HepG2 (cell line): Measurements from ENCODE around the gene LIPN. TPM values are rescaled to one million over a fixed set of nuclear protein-coding genes. Genes with fewer than 3 reads are reported as not detected.

ENCODE experiments used
- ATAC-seq: fragments of 200-7000 bp; cut with Tn5 transposase; 3 replicates; pipeline ENCODE4 v1.9.1; 2020; ENCODE audit warnings: mild to moderate bottlenecking, moderate library complexity
- BruUV-seq: library from RNA; stranded (reverse); fragments of 400-500 nt; replicated peaks from 2 replicates; lab custom pipeline; 2021; lab: Mats Ljungman, UMichigan
- CTCF ChIA-PET: fragments of 300-600 bp; formaldehyde crosslinking; extraction: SDS; loops from one replicate; lab custom pipeline; 2021; ENCODE audit warnings: low total read pairs, inconsistent platforms, low intra/inter-chr PET ratio; lab: Yijun Ruan, JAX
- POLR2A ChIA-PET: fragments of 350-600 bp; sonication (Branson Sonifier 250); formaldehyde crosslinking; loops from one replicate; lab custom pipeline; 2020; ENCODE audit warnings: antibody characterized with exemption, inconsistent platforms; lab: Yijun Ruan, JAX
- DNase-seq: peaks from one replicate; pipeline ENCODE4 v3.0.0-alpha.2; 2015; ENCODE audit warnings: low spot score
- FAIRE-seq: peaks from 3 replicates; lab custom pipeline; 2011; peaks lifted over from hg19 to GRCh38; lab: Jason Lieb, UNC
- H2AFZ ChIP-seq: one replicate; pipeline ENCODE4 v1.6.1; 2011; ENCODE audit warnings: low read length, inconsistent platforms
- H3K27ac ChIP-seq: fragments of 300-600 bp; 3 replicates; pipeline ENCODE4 v1.8.0; 2011; ENCODE audit warnings: mixed run types, mild to moderate bottlenecking, mixed read lengths, low read length, inconsistent platforms; ENCODE audit not compliant: insufficient read depth; ENCODE audit errors: extremely low read length
- H3K27me3 ChIP-seq, 2 experiments: fragments of 200-600 bp in 1 of 2; 2 replicates in 1 of 2; 3 replicates in 1 of 2; pipeline versions ENCODE4 v1.6.0 to v1.8.0; 2011; ENCODE audit warnings: low read length in 2 of 2, mild to moderate bottlenecking in 2 of 2, moderate library complexity in 2 of 2, inconsistent platforms in 1 of 2; ENCODE audit not compliant: insufficient read depth in 2 of 2, control insufficient read depth in 1 of 2
- H3K36me3 ChIP-seq, 2 experiments: fragments of 200-600 bp in 1 of 2; replicated peaks in 1 of 2; 2 replicates in 1 of 2; 3 replicates in 1 of 2; pipeline versions ENCODE4 v1.5.1 to v1.8.0; 2011; ENCODE audit warnings: low read length in 2 of 2, inconsistent platforms in 1 of 2; ENCODE audit not compliant: insufficient read depth in 2 of 2, control insufficient read depth in 1 of 2
- H3K4me1 ChIP-seq: 2 replicates; pipeline ENCODE4 v1.5.1; 2012; ENCODE audit warnings: low read length, inconsistent platforms; ENCODE audit not compliant: insufficient read depth
- H3K4me2 ChIP-seq: 2 replicates; pipeline ENCODE4 v1.6.0; 2011; ENCODE audit warnings: low read depth, low read length, inconsistent platforms
- H3K4me3 ChIP-seq, 3 experiments: fragments of 200-600 bp in 1 of 3; sonication (generic), shearing (Covaris generic) in 1 of 3; replicated peaks in 1 of 3; 2 replicates each; pipeline ENCODE4 v1.5.1; 2011 to 2016; ENCODE audit warnings: low read length in 3 of 3, inconsistent platforms in 2 of 3, low read depth in 2 of 3, mild to moderate bottlenecking in 2 of 3, control low read depth in 1 of 3, mixed read lengths in 1 of 3; ENCODE audit not compliant: insufficient read depth in 1 of 3
- H3K79me2 ChIP-seq: one replicate; pipeline ENCODE4 v1.6.1; 2011; ENCODE audit warnings: low read length, inconsistent platforms; ENCODE audit not compliant: insufficient read depth
- H3K9ac ChIP-seq: 2 replicates; pipeline ENCODE4 v1.6.0; 2011; ENCODE audit warnings: mild to moderate bottlenecking, low read depth, low read length, inconsistent platforms; ENCODE audit not compliant: insufficient read depth
- H3K9me3 ChIP-seq: 2 replicates; pipeline ENCODE4 v1.5.1; 2012; ENCODE audit warnings: mild to moderate bottlenecking, low read length
- H4K20me1 ChIP-seq: 2 replicates; pipeline ENCODE4 v1.6.0; 2011; ENCODE audit warnings: inconsistent platforms, mild to moderate bottlenecking, low read length, moderate library complexity; ENCODE audit not compliant: insufficient read depth
- CAMTA2 ChIP-seq: sonication (generic); formaldehyde crosslinking; IDR thresholded peaks from 2 replicates; pipeline ENCODE4 v1.4.0; 2020; ENCODE audit warnings: mild to moderate bottlenecking, missing genetic modification reagents, borderline replicate concordance
- CEBPB ChIP-seq: IDR thresholded peaks from 2 replicates; pipeline ENCODE4 v1.6.1; 2011; ENCODE audit warnings: low read depth, low read length, improper control_type of control experiment, borderline replicate concordance
- CEBPG ChIP-seq: IDR thresholded peaks from 2 replicates; pipeline ENCODE4 v1.6.1; 2016
- GFI1 ChIP-seq: sonication (generic); formaldehyde crosslinking; IDR thresholded peaks from 2 replicates; pipeline ENCODE4 v1.5.0; 2020; ENCODE audit warnings: missing genetic modification reagents, mild to moderate bottlenecking, borderline replicate concordance
- HNF1B ChIP-seq: sonication (generic); formaldehyde crosslinking; IDR thresholded peaks from 2 replicates; pipeline ENCODE4 v1.5.1; 2020; ENCODE audit warnings: mild to moderate bottlenecking, moderate library complexity, missing genetic modification reagents
- LBX2 ChIP-seq: sonication (generic); formaldehyde crosslinking; IDR thresholded peaks from 2 replicates; pipeline ENCODE4 v1.5.0; 2020; ENCODE audit warnings: missing genetic modification reagents, mild to moderate bottlenecking, borderline replicate concordance
- RFX3 ChIP-seq: IDR thresholded peaks from 2 replicates; pipeline ENCODE4 v1.6.1; 2016; ENCODE audit warnings: missing biosample characterization, missing genetic modification reagents
- SOX6 ChIP-seq, 2 experiments: fragments of 450-650 bp in 1 of 2; sonication (generic) in 1 of 2; formaldehyde crosslinking in 1 of 2; IDR thresholded peaks; 2 replicates each; pipeline versions ENCODE4 v1.4.0 to v1.6.1; 2017 to 2020; ENCODE audit warnings: antibody characterized with exemption in 1 of 2, mild to moderate bottlenecking in 1 of 2, missing genetic modification reagents in 1 of 2
- TFDP2 ChIP-seq: sonication (generic); formaldehyde crosslinking; IDR thresholded peaks from 2 replicates; pipeline ENCODE4 v1.4.0; 2020; ENCODE audit warnings: missing genetic modification reagents
- ZBTB44 ChIP-seq: sonication (generic); formaldehyde crosslinking; IDR thresholded peaks from 2 replicates; pipeline ENCODE4 v1.4.0; 2020; ENCODE audit warnings: missing genetic modification reagents
- WGBS: methylation state at CpG from one replicate; pipeline ENCODE4 v1.1.6; 2017; ENCODE audit warnings: low lambda C conversion rate; 5-methylcytosine and 5-hydroxymethylcytosine counted together
- in situ Hi-C: cut with HindIII; loops from 2 replicates; pipeline ENCODE4 v1.10.0; 2017; ENCODE audit warnings: low pct_unique_long_range_greater_than_20kb; ENCODE audit not compliant: extremely low pct_ligation_motif_present
- intact Hi-C: fragments of 100-400 bp; cut with micrococcal nuclease; formaldehyde crosslinking; loops from one replicate; pipeline ENCODE4 v1.10.0; 2022; ENCODE audit not compliant: unreplicated experiment
- polyA plus RNA-seq, 8 experiments: library from polyadenylated mRNA; depleted of rRNA in 3 of 8; stranded (reverse) in 7 of 8; unstranded in 1 of 8; fragments of >200 nt; fragmentation: Illumina TruSeq in 4 of 8; extraction: Trizol in 4 of 8; gene quantifications; 2 replicates each; pipeline versions ENCODE4 v1.2.1 to v1.2.3, GENCODE V29; 2011 to 2016; ENCODE audit warnings: low read depth in 4 of 8, missing spikeins in 1 of 8, mixed read lengths in 1 of 8; ENCODE audit not compliant: insufficient read depth in 1 of 8
- total RNA-seq, 5 experiments: library from RNA; depleted of rRNA; stranded (reverse); fragments of >200 nt; fragmentation: Illumina TruSeq; extraction: Trizol; gene quantifications; 2 replicates each; pipeline ENCODE4 v1.2.3, GENCODE V29; 2016; ENCODE audit warnings: low read depth in 1 of 5

The LIPN gene
- total and polyA plus RNA-seq, 2 of the 13 experiments (the other 11 are each of a cell fraction or from before 2014, with no cell fraction given) = not detected

GRCh38 chr10:88791924-88792323 is 32.1 kb downstream of the LIPN start (continued):
- TF ChIP-seq HNF1B (CRISPR knock-in tag) (no peak), ZBTB44 (CRISPR knock-in tag) (no peak)

GRCh38 chr10:88792661-88793060 is 32.8 kb downstream of the LIPN start:
- Histone ChIP-seq H3K4me2 (no peak overlapping the region), H3K4me1 (no peaks in the 10 kb centered on the region), H3K79me2 (no peaks in the 10 kb centered on the region), H3K27ac (no peak overlapping the region), H3K27me3 (no peaks in the 10 kb centered on the region), H3K9ac (no peak overlapping the region), H2AFZ (no peak overlapping the region), H4K20me1 (no peaks in the 10 kb centered on the region), H3K36me3 (no peaks in the 10 kb centered on the region), H3K4me3 (no peak overlapping the region), H3K9me3 (no peaks in the 10 kb centered on the region)
- TF ChIP-seq TFDP2 (CRISPR knock-in tag) (no peak), CEBPG (peak; percentile 11; the same call in 1 of the 2 replicates), CAMTA2 (CRISPR knock-in tag) (no peak), GFI1 (CRISPR knock-in tag) (peak; percentile 44; the same call in 1 of the 2 replicates), LBX2 (no peak), RFX3 (no peak), SOX6 (IDR thresholded peaks at IDR 0.05) (no peak), SOX6 (CRISPR knock-in tag; IDR thresholded peaks at IDR 0.05) (0 out of 2 replicates have a peak, but pooled peaks have one; percentile 15), CEBPB (peak; percentile 87)
- POLR2A ChIA-PET = no interaction called here
- DNase-seq (no peak), ATAC-seq (no peak), FAIRE-seq (no peak)
- 15% methylated on average over 4 of the region's 4 CpGs for WGBS
- in situ Hi-C loops = no loop called here
- CTCF ChIA-PET = interaction anchor here (1.2 to 1.5 kb wide), 2 partner anchors 104 to 228 kb away, joined by 3 to 7 read pairs; no protein-coding TSS in a partner anchor
- BruUV-seq = no TSS peak
- intact Hi-C loops = loop anchor here (1.0 kb wide), 2 partner anchors 104 kb away; no protein-coding TSS in a partner anchor
